GM15510 (cell line): ENCODE data around the gene MYOF.

ENCODE experiments used
- POLR2A ChIP-seq: IDR thresholded peaks from 3 replicates; pipeline ENCODE4 v1.6.1; 2011; ENCODE audit warnings: borderline replicate concordance; ENCODE audit not compliant: insufficient read length; ENCODE audit errors: extremely low read depth

Gene MYOF

GRCh38 chr10:93404048-93404354 lies 78.1 kb downstream of the MYOF start:
- TF ChIP-seq POLR2A = no peak

- TF ChIP-seq POLR2A = no peak
Measured at GRCh38 chr10:93403152-93404047, 78.7 kb downstream of the MYOF start.

GRCh38 chr10:93402192-93402591 lies 79.9 kb downstream of the MYOF start:
- no peak for TF ChIP-seq POLR2A

- no peak for TF ChIP-seq POLR2A
Measured at GRCh38 chr10:93398528-93398927, 83.6 kb downstream of the MYOF start.

- no peak for TF ChIP-seq POLR2A
Measured at GRCh38 chr10:93397020-93397419, 85.1 kb downstream of the MYOF start.

GRCh38 chr10:93393211-93393610 lies 88.9 kb downstream of the MYOF start:
- no peak for TF ChIP-seq POLR2A

- TF ChIP-seq POLR2A = no peak
Measured at GRCh38 chr10:93392121-93392520, 90.0 kb downstream of the MYOF start.

GRCh38 chr10:93390306-93391090 lies 91.6 kb downstream of the MYOF start:
- TF ChIP-seq POLR2A = no peak

GRCh38 chr10:93386631-93387369 lies 95.3 kb downstream of the MYOF start:
- TF ChIP-seq POLR2A = no peak

- TF ChIP-seq POLR2A = no peak
Measured at GRCh38 chr10:93385345-93385744, 96.8 kb downstream of the MYOF start.

GRCh38 chr10:93384006-93384405 lies 98.1 kb downstream of the MYOF start:
- TF ChIP-seq POLR2A = no peak

GRCh38 chr10:93383562-93383981 lies 98.6 kb downstream of the MYOF start:
- no peak for TF ChIP-seq POLR2A

- TF ChIP-seq POLR2A = no peak
Measured at GRCh38 chr10:93379731-93380575, 102.2 kb downstream of the MYOF start.
